ENCODE results near the gene DLGAP4. TPM values are rescaled to one million over a fixed set of nuclear protein-coding genes. Genes with fewer than 3 reads are reported as not detected.
A peak's percentile ranks its signal among the peaks of the same experiment; 100 is the strongest.

The DLGAP4 gene
- total and polyA plus RNA-seq, 2 of the 13 experiments (the other 11 are each of a cell fraction or from before 2014, with no cell fraction given): 15.2 to 26.7 TPM

- TF ChIP-seq ZNF382 (CRISPR knock-in tag; IDR thresholded peaks at IDR 0.05; ENCODE audit: borderline replicate concordance): no peak
- no peak for TF ChIP-seq ZSCAN9 (CRISPR knock-in tag; IDR thresholded peaks at IDR 0.05; ENCODE audit: borderline replicate concordance)
- TF ChIP-seq LRRFIP1 (CRISPR knock-in tag; conservative IDR thresholded peaks at IDR 0.05): no peak
- TF ChIP-seq MXI1 (IDR thresholded peaks at IDR 0.05; ENCODE audit: borderline replicate concordance, low read depth, low read length): no peak; the same call in 2 of the 3 replicates
- TF ChIP-seq, protein P1, sequence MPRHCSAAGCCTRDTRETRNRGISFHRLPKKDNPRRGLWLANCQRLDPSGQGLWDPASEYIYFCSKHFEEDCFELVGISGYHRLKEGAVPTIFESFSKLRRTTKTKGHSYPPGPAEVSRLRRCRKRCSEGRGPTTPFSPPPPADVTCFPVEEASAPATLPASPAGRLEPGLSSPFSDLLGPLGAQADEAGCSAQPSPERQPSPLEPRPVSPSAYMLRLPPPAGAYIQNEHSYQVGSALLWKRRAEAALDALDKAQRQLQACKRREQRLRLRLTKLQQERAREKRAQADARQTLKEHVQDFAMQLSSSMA (CRISPR knock-in tag; IDR thresholded peaks at IDR 0.05): 0 out of 2 replicates have a peak, but pooled peaks have one; percentile 42
- TF ChIP-seq NFE2 (CRISPR knock-in tag; IDR thresholded peaks at IDR 0.05): no peak
- TF ChIP-seq RFXANK (CRISPR knock-in tag; IDR thresholded peaks at IDR 0.05): 0 out of 2 replicates have a peak, but pooled peaks have one; percentile 60
- TF ChIP-seq, protein P2, sequence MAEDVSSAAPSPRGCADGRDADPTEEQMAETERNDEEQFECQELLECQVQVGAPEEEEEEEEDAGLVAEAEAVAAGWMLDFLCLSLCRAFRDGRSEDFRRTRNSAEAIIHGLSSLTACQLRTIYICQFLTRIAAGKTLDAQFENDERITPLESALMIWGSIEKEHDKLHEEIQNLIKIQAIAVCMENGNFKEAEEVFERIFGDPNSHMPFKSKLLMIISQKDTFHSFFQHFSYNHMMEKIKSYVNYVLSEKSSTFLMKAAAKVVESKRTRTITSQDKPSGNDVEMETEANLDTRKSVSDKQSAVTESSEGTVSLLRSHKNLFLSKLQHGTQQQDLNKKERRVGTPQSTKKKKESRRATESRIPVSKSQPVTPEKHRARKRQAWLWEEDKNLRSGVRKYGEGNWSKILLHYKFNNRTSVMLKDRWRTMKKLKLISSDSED (CRISPR knock-in tag; IDR thresholded peaks at IDR 0.05): no peak
- peak; percentile 44; the same call in 1 of the 2 replicates for TF ChIP-seq KDM5B (CRISPR knock-in tag; IDR thresholded peaks at IDR 0.05; ENCODE audit: borderline replicate concordance)
- TF ChIP-seq CBX1 (IDR thresholded peaks at IDR 0.05; ENCODE audit: low read depth): peak; percentile 59
- TF ChIP-seq ZNF263 (CRISPR knock-in tag; IDR thresholded peaks at IDR 0.05): no peak
- peak; percentile 77; the same call in 1 of the 2 replicates for TF ChIP-seq CREM (IDR thresholded peaks at IDR 0.05)
- no peak for TF ChIP-seq CREM (CRISPR knock-in tag; IDR thresholded peaks at IDR 0.05)
- 0 out of 2 replicates have a peak, but pooled peaks have one; percentile 24 for TF ChIP-seq MTF2 (CRISPR knock-in tag; IDR thresholded peaks at IDR 0.05; ENCODE audit: borderline replicate concordance)
- TF ChIP-seq ZNF598 (CRISPR knock-in tag; IDR thresholded peaks at IDR 0.05; ENCODE audit: borderline replicate concordance): no peak
- 0 out of 2 replicates have a peak, but pooled peaks have one; percentile 15 for TF ChIP-seq NCOA2 (CRISPR knock-in tag; IDR thresholded peaks at IDR 0.05)
- TF ChIP-seq NFIB (CRISPR knock-in tag; IDR thresholded peaks at IDR 0.05; ENCODE audit: borderline replicate concordance): no peak
- no peak for TF ChIP-seq ZNF33A (CRISPR knock-in tag; IDR thresholded peaks at IDR 0.05; ENCODE audit: borderline replicate concordance)
- no peak for TF ChIP-seq GFI1 (CRISPR knock-in tag; IDR thresholded peaks at IDR 0.05; ENCODE audit: borderline replicate concordance)
- no peak for TF ChIP-seq ZNF207 (IDR thresholded peaks at IDR 0.05; ENCODE audit: borderline replicate concordance)
- TF ChIP-seq ZFP1 (CRISPR knock-in tag; IDR thresholded peaks at IDR 0.05): no peak
- no peak for TF ChIP-seq SYNCRIP (IDR thresholded peaks at IDR 0.05; ENCODE audit: insufficient read depth, low read depth, low read length)
- TF ChIP-seq NFIC (IDR thresholded peaks at IDR 0.05; ENCODE audit: low read length): no peak
- no peak for TF ChIP-seq DNMT3B (CRISPR knock-in tag; conservative IDR thresholded peaks at IDR 0.05)
- TF ChIP-seq ZNF772 (CRISPR knock-in tag; IDR thresholded peaks at IDR 0.05): peak; percentile 65; the same call in 1 of the 2 replicates
- TF ChIP-seq, protein P3, sequence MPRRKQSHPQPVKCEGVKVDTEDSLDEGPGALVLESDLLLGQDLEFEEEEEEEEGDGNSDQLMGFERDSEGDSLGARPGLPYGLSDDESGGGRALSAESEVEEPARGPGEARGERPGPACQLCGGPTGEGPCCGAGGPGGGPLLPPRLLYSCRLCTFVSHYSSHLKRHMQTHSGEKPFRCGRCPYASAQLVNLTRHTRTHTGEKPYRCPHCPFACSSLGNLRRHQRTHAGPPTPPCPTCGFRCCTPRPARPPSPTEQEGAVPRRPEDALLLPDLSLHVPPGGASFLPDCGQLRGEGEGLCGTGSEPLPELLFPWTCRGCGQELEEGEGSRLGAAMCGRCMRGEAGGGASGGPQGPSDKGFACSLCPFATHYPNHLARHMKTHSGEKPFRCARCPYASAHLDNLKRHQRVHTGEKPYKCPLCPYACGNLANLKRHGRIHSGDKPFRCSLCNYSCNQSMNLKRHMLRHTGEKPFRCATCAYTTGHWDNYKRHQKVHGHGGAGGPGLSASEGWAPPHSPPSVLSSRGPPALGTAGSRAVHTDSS (CRISPR knock-in tag; conservative IDR thresholded peaks at IDR 0.05): no peak
Measured at GRCh38 chr20:36270744-36271638, 35.1 kb upstream of the DLGAP4 start (continued).

Measured in HepG2 (cell line).